Endothelial cell of umbilical vein (primary cell): ENCODE results near the gene SLC47A1. TPM values are rescaled to one million over a fixed set of nuclear protein-coding genes. Genes with fewer than 3 reads are reported as not detected.

Source experiments
- BruUV-seq: library from RNA; stranded (reverse); fragments of 400-500 nt; replicated peaks from 2 replicates; lab custom pipeline; 2021; lab: Mats Ljungman, UMichigan
- CTCF ChIA-PET: fragments of 300-600, 350-600 bp; sonication (Branson Sonifier 250); formaldehyde crosslinking; loops from one replicate; lab custom pipeline; 2021; ENCODE audit warnings: antibody characterized with exemption, inconsistent platforms; lab: Charles Lee
- POLR2A ChIA-PET: fragments of 300-600, 350-600 bp; sonication (Branson Sonifier 250); formaldehyde crosslinking; loops from one replicate; lab custom pipeline; 2021; ENCODE audit warnings: antibody characterized with exemption, inconsistent platforms; lab: Charles Lee
- DNase-seq: peaks from one replicate; pipeline ENCODE4 v3.0.0-alpha.2; 2011; ENCODE audit warnings: low read depth, low spot score
- FAIRE-seq: peaks from 2 replicates; lab custom pipeline; 2011; peaks lifted over from hg19 to GRCh38; lab: Jason Lieb, UNC
- H2AFZ ChIP-seq: 2 replicates; pipeline ENCODE4 v1.6.0; 2012; ENCODE audit warnings: low read depth, low read length, control low read depth, inconsistent platforms
- H3K27ac ChIP-seq: 2 replicates; pipeline ENCODE4 v1.5.1; 2011; ENCODE audit warnings: low read depth, mild to moderate bottlenecking, control low read depth, low read length, moderate library complexity; ENCODE audit not compliant: insufficient read depth
- H3K27me3 ChIP-seq, 2 experiments: 2 replicates each; pipeline versions ENCODE4 v1.6.0 to v1.6.1; 2011; ENCODE audit warnings: low read length in 2 of 2, mixed read lengths in 1 of 2; ENCODE audit not compliant: control insufficient read depth in 2 of 2, insufficient read depth in 2 of 2
- H3K36me3 ChIP-seq, 2 experiments: 2 replicates in 1 of 2; 3 replicates in 1 of 2; pipeline ENCODE4 v1.5.1; 2011; ENCODE audit warnings: low read length in 2 of 2, mild to moderate bottlenecking in 1 of 2, moderate library complexity in 1 of 2; ENCODE audit not compliant: control insufficient read depth in 2 of 2, insufficient read depth in 2 of 2; ENCODE audit errors: extremely low read depth in 1 of 2
- H3K4me1 ChIP-seq: 3 replicates; pipeline ENCODE4 v1.5.1; 2011; ENCODE audit warnings: mild to moderate bottlenecking, low read length; ENCODE audit not compliant: control insufficient read depth, insufficient read depth; ENCODE audit errors: extremely low read depth
- H3K4me2 ChIP-seq: 2 replicates; pipeline ENCODE4 v1.6.1; 2011; ENCODE audit warnings: low read length, control low read depth, mixed read lengths; ENCODE audit not compliant: insufficient read depth
- H3K4me3 ChIP-seq, 3 experiments: fragments of 200-600 bp in 1 of 3; sonication (generic), shearing (Covaris generic) in 1 of 3; replicated peaks in 1 of 3; 2 replicates each; pipeline ENCODE4 v1.5.1; 2011 to 2016; ENCODE audit warnings: control low read depth in 3 of 3, low read length in 3 of 3, mild to moderate bottlenecking in 2 of 3, inconsistent platforms in 1 of 3, low read depth in 1 of 3, moderate library complexity in 1 of 3; ENCODE audit not compliant: insufficient read depth in 1 of 3
- H3K79me2 ChIP-seq: 2 replicates; pipeline ENCODE4 v1.6.0; 2012; ENCODE audit warnings: low read length, inconsistent platforms; ENCODE audit not compliant: control insufficient read depth, insufficient read depth
- H3K9ac ChIP-seq: replicated peaks from 2 replicates; pipeline ENCODE3; 2011; ENCODE audit warnings: low read length, control low read depth; ENCODE audit not compliant: insufficient read depth; ENCODE audit errors: extremely low read depth
- H3K9me1 ChIP-seq: replicated peaks from 3 replicates; pipeline ENCODE4 v1.6.0; 2011; ENCODE audit warnings: mild to moderate bottlenecking, low read length; ENCODE audit not compliant: control insufficient read depth, insufficient read depth; ENCODE audit errors: extremely low read depth
- H3K9me3 ChIP-seq: replicated peaks from 2 replicates; pipeline ENCODE4 v1.5.1; 2012; ENCODE audit warnings: low read length, inconsistent platforms; ENCODE audit not compliant: control insufficient read depth, insufficient read depth
- H4K20me1 ChIP-seq: replicated peaks from 2 replicates; pipeline ENCODE3; 2011; ENCODE audit warnings: mild to moderate bottlenecking, low read length; ENCODE audit not compliant: control insufficient read depth, insufficient read depth; ENCODE audit errors: extremely low read depth
- CTCF ChIP-seq, 2 donors: IDR thresholded peaks; 1 replicate in 1 of 2; 2 replicates in 1 of 2; pipeline ENCODE4 v1.5.1; 2011; ENCODE audit warnings: low read length in 2 of 2, mild to moderate bottlenecking in 2 of 2, moderate library complexity in 2 of 2, control low read depth in 1 of 2, inconsistent platforms in 1 of 2, low read depth in 1 of 2; ENCODE audit not compliant: insufficient read depth in 1 of 2; ENCODE audit errors: extremely low read depth in 1 of 2
- EZH2 ChIP-seq: IDR thresholded peaks from 2 replicates; pipeline ENCODE4 v1.6.1; 2012; ENCODE audit warnings: borderline replicate concordance, low read depth, mild to moderate bottlenecking, moderate library complexity, low read length, inconsistent platforms; ENCODE audit not compliant: severe bottlenecking
- FOS ChIP-seq: IDR thresholded peaks from 2 replicates; pipeline ENCODE4 v1.6.1; 2011; ENCODE audit warnings: mild to moderate bottlenecking, low read length, moderate library complexity, borderline replicate concordance; ENCODE audit not compliant: insufficient read depth
- GATA2 ChIP-seq: IDR thresholded peaks from 2 replicates; pipeline ENCODE4 v1.7.0; 2011; ENCODE audit warnings: low read depth, mild to moderate bottlenecking, moderate library complexity, mixed read lengths, low read length; ENCODE audit not compliant: insufficient read length, insufficient read depth
- JUN ChIP-seq: IDR thresholded peaks from 2 replicates; pipeline ENCODE4 v1.6.1; 2011; ENCODE audit warnings: borderline replicate concordance, low read depth; ENCODE audit not compliant: insufficient read length, insufficient read depth
- MAX ChIP-seq: IDR thresholded peaks from 2 replicates; pipeline ENCODE4 v1.6.1; 2011; ENCODE audit not compliant: insufficient read depth, insufficient read length
- MYC ChIP-seq: IDR thresholded peaks from one replicate; pipeline ENCODE4 v1.6.1; 2011; ENCODE audit warnings: mild to moderate bottlenecking, low read depth, low read length
- POLR2A ChIP-seq: IDR thresholded peaks from 2 replicates; pipeline ENCODE4 v1.6.1; 2012; ENCODE audit warnings: low read depth, mild to moderate bottlenecking, control low read depth, low read length
- POLR2AphosphoS5 ChIP-seq: IDR thresholded peaks from 2 replicates; pipeline ENCODE4 v1.6.1; 2012; ENCODE audit warnings: low read depth, mild to moderate bottlenecking, control low read depth, low read length, moderate library complexity; ENCODE audit not compliant: insufficient read depth
- dilution Hi-C: fragments of 300-500 bp; cut with MboI; formaldehyde crosslinking; loops from one replicate; pipeline ENCODE4 v1.15.0; 2019; ENCODE audit warnings: low sequenced_read_pairs; ENCODE audit not compliant: extremely low pct_ligation_motif_present
- intact Hi-C: fragments of 100-400 bp; cut with micrococcal nuclease; formaldehyde crosslinking; loops from one replicate; pipeline ENCODE4 v1.10.0; 2022
- polyA plus RNA-seq, 4 experiments: library from polyadenylated mRNA; depleted of rRNA in 3 of 4; stranded (reverse) in 3 of 4; unstranded in 1 of 4; fragments of >200 nt; gene quantifications; 2 replicates each; pipeline versions ENCODE4 v1.2.1 to v1.2.3, GENCODE V29; 2011 to 2012; ENCODE audit warnings: missing spikeins in 1 of 4
- total RNA-seq: library from RNA; stranded (reverse); gene quantifications from 2 replicates; pipeline ENCODE4 v1.2.3, GENCODE V29; 2021

The SLC47A1 gene
- total and polyA plus RNA-seq, 2 donors (not counting 3 experiments of a cell fraction or from before 2014, with no cell fraction given): 3.3 to 6.9 TPM

DNA sequence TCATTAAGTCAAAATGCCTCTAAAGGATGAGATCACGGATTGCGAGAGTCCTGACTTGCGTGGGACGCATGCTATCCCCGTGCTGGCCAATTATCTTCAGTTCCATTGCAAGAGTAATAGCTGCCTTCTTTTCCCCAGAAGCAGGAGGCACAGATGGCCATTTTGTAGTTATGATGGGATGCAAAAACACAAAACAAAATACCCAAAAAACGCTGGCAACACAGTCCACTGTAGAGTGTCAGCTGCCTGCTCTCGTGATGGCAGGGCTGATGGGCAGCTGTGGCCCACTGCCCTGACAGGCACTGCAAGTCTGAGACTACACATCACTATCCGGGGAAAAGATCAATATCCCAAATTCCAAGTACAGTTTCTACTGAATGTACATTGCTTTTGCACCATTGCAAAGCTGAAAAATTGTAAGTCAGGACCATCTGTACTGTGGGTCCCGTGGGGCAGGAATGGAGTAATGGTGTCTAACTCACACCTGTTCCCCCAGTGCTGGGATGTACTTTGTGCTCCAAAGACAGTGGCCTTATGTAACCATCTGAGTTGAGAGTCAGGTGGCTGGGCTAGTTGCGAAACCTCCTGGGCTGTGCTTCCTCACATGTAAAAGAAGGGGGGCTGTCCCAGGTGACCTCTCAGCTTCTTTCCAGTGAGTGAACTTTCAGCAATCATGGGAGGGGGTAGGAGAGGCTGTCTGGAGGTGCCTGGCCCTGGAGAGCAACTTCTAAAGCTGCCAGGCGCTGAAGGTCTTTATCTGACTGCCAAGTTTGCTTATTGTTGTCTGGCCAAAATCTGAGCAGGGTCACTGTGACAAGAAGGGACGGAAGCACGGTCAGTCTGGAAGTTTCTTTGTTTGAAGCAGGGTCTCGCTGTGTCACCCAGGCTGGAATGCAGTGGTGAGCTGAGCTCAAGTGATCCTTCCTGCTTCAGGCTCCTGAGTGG is 4.7 kb downstream of the SLC47A1 start:
- Histone ChIP-seq H3K4me1 (peaks cover 5% of the 10 kb centered on the region), H3K9ac (no peak overlapping the region), H3K9me1 (no peaks in the 10 kb centered on the region), H4K20me1 (no peaks in the 10 kb centered on the region), H3K4me3 (no peak overlapping the region), H3K9me3 (no peaks in the 10 kb centered on the region), H3K27ac (no peak overlapping the region), H3K4me2 (no peak overlapping the region), H3K36me3 (no peaks in the 10 kb centered on the region), H2AFZ (no peak overlapping the region), H3K27me3 (no peaks in the 10 kb centered on the region), H3K79me2 (no peaks in the 10 kb centered on the region)
- intact Hi-C loops: no loop called here
- no peak for TF ChIP-seq CTCF (IDR thresholded peaks at IDR 0.05; ENCODE audit: extremely low read depth in 1 of 2, insufficient read depth in 1 of 2, low read depth in 1 of 2, low read length in 2 of 2)
- no peak for TF ChIP-seq MYC
- no peak for TF ChIP-seq POLR2AphosphoS5
- TF ChIP-seq POLR2A: no peak
- TF ChIP-seq GATA2: no peak
- no peak for TF ChIP-seq EZH2
- TF ChIP-seq FOS: no peak
- TF ChIP-seq JUN: no peak
- TF ChIP-seq MAX: no peak
- FAIRE-seq (no peak), DNase-seq (no peak)
- no TSS peak for BruUV-seq
- POLR2A ChIA-PET: no interaction called here
- dilution Hi-C loops: no loop called here
- CTCF ChIA-PET: interaction anchor here (0.6 to 1.2 kb wide), 2 partner anchors 11 to 138 kb away, joined by 3 read pairs; no protein-coding TSS in a partner anchor
